Lung microvascular endothelial cell (primary cell): ENCODE data around the gene SLC25A42. TPM values are rescaled to one million over a fixed set of nuclear protein-coding genes. Genes with fewer than 3 reads are reported as not detected.
"Not testable (repeated sequence)": the region's sequence is repeated elsewhere in the genome, so short reads cannot be mapped to it uniquely, and the experiment has no call there.

ENCODE experiments used
- DNase-seq, 2 donors: peaks; one replicate each; pipeline versions ENCODE4 v3.0.0 to v3.0.0-alpha.2; 2010; ENCODE audit warnings: low read depth in 2 of 2
- total RNA-seq: library from RNA; depleted of rRNA; stranded (reverse); fragments of >200 nt; gene quantifications from 2 replicates; pipeline ENCODE4 v1.2.1, GENCODE V29; 2014

The SLC25A42 gene
- total RNA-seq, 1 donor from 2014 or later = 3.0 TPM

DNA sequence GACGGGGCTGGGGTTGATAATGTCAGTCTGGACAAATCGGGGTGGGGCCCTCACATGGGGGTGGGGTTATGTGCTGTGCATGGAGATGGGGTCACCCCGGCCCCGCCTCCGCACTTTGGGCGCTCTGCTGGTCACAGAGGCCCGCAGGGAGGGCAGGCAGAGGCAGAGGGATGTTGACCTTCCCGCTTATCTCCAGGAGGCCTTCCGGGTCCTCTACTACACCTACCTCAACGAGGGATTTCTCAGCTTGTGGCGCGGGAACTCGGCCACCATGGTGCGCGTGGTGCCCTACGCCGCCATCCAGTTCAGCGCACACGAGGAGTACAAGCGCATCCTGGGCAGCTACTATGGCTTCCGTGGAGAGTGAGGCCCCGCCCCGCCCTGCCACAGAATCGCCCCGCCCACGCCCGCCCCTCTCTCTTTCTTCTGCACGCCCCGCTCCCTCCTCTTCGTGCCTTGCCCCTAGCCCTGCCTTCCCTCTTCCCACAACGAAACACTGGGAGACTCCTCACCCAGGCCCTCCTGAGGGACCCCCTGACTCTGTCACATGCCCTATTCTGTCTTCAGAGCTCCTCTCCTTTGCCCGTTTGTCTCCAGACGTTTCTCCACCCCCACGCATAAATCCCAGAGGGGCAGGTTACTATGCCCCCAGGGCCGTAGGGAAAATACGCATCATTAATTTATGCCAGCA, 41.7 kb downstream of the SLC25A42 start:
- peak in 1 of 2 donors; percentile 48 for DNase-seq

DNA sequence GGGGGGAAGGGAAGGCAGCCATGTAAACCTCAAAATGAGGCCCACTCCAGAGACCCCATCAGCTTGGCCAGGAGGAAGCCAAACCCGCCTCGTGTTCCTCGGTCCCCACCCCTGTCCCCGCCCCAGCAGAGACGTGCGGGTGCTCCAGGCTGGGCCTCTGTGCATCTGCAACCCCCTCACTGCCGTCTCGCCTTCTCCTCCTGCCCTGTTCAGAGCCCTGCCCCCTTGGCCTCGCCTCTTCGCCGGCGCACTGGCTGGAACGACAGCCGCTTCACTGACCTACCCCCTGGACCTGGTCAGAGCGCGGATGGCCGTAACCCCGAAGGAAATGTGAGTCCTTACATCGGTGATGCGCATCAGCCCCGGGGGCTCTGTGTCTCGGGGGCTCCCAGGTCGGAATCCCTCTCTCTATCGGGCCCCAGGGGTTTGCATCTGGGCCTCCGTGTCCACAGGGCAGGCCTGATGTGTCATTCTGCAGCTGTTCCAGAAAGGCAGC, 42.3 kb downstream of the SLC25A42 start:
- DNase-seq = no peak

DNA sequence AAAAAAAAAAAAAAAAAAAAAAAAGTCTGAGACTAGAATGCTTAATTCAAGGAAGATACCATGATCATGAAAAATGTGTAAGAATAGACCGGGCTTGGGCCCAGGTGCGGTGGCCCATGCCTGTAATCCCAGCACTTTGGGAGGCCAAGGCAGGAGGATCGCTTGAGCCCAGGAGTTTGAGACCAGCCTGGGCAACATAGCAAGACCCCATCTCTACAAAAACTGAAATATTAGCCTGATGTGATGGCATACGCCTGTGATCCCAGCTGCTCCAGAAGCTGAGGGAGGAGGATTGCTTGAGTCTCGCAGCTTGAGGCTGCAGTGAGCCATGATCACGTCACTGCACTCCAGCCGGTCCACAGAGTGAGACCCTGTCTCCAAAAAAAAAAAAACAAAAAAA, 43.1 kb downstream of the SLC25A42 start:
- DNase-seq = not testable (repeated sequence)

DNA sequence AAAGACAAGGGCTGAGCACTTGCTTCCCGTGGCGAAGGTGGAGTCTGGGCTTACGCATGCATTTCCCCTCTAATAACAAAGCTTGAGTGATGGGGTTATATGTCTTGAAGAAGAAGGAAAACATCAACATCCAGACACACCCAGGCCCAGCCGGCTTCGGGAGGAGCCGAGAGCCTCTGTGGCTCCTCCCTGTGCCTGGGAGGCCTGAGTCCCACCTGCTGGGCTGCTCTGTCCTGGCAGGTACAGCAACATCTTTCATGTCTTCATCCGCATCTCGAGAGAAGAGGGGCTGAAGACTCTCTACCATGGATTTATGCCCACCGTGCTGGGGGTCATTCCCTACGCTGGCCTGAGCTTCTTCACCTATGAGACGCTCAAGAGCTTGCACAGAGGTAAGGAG, 43.9 kb downstream of the SLC25A42 start:
- no peak for DNase-seq

DNA sequence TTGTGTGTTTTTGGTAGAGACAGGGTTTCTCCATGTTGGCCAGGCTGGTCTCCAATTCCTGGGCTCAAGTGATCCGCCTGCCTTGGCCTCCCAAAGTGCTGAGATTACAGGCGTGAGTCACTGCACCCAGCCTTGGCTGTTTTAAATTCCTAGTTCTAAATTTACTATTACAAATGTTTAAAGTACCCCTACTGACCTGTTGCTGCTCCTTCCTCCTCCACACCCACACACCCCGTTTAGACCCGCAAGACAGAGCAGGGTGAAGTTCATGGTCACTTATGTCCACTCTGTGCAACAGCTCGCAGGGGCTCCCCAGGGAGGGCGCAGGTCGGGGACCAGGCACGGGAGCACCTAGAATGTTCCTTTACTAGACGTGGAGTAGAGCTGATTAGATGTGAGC, 45.8 kb downstream of the SLC25A42 start:
- DNase-seq = no peak

DNA sequence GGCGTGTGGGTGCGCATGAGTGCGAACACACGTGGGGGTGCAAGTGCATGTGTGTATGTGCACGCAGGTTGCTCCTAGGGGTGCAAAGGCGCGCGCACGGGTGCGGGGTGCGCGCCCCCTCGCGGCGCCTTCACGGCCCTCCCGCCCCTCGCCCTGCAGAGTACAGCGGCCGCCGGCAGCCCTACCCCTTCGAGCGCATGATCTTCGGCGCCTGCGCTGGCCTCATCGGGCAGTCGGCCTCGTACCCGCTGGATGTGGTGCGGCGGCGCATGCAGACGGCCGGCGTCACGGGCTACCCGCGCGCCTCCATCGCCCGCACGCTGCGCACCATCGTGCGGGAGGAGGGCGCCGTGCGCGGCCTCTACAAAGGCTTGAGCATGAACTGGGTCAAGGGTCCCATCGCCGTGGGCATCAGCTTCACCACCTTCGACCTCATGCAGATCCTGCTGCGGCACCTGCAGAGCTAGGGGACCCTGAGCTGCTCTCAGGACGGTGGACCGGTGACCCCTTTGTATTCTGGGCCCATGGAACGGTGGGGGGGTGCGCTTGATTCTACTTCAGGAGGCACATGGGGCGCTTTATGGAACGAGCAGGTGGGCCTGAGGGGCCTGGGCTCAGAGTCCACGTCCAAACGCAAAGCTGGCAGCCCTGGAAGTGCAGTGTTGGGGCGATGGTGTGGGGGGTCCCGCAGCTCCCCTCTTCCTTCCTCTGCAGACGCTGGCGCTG, 46.8 kb downstream of the SLC25A42 start:
- DNase-seq = peak; percentile 25 to 47

DNA sequence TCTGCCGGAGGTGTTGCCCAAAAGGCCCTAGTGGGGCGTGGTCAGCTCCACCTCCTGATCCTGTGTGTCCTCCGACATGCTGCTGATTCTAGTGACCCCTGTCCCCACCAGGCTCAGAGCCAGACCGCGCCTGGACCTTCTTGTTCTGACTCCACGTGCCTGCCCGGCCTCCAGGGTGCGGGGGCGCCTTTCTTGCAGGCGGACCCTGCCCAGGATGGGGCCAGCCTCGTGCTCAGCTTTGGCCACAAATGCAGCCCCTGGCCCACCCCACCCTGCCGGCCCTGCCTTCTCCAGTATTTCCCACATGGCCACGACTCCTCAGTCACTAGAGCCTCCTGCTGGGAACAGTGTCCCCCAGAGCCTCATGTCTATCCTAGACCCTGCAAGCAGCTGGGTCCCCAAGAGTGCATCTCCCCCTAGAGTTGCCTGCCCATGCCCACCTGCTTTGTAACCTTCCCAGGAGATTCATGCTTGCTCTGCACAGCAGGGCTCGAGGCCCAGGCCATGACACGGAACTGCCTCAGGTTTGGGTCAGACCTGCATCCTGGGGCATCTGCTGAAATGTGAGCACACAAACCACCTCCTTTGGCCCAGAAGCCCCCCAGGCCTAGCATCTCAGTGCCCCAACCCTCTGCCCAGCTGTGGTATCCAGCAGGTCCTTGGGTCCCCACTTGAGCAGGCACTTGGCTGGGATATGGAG, 47.5 kb downstream of the SLC25A42 start:
- DNase-seq = no peak

DNA sequence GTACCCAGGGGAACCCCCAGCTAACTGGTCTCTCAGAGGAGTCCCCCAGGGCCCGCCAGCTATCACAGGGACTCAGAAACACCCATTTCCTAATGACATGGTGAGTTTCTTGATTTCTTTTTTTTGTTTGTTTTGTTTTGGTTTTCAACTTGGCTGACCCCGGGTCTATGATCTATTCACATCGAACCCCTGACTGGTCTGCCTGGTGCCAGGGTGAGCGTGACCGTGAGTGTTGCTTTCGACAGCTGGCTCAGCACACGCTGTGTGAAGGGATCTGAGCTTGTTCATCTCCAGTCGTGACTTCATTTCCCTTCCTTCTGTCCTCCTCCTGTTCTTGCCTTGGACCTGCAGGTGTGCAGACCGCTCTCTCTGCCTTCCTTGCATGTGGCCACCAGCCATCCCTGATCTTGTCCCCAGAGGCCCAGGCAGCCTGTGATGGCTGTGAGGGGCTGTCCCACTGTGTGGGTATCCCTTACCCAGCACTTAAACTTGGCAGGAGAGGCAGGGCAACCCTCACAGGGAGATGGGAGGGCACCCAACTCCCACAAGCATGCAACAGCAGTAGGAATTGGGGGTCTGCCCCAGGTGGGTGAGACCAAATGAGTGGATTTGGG, 48.3 kb downstream of the SLC25A42 start:
- no peak for DNase-seq

DNA sequence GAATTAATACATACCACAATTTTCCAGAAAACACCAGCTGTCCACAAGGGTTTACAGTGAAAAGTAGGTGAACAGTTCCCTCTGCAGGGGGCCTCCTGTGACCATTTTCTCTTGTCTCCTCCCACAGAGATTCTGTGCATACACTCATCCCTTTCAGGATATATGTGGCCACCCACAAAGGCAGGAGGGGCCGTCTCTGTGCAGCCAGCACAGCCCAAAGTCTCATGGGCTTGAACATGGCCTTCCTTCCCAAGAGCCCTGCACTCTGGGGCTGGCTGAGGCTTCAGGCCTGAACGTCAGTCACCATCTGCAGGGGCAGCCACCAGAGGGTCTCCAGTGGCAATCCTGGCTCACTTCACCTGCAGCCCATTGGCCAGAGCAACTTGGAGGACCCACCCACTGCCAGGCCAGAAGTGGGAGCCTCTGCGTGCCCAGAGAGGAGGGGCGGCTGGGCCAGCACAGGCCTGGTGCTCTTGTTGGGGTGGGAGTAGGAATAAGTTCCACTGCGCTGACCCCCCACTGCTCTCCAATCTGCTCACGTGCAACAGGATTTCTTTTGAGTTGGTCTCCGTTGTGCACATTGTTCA, 49.3 kb downstream of the SLC25A42 start:
- DNase-seq = no peak

DNA sequence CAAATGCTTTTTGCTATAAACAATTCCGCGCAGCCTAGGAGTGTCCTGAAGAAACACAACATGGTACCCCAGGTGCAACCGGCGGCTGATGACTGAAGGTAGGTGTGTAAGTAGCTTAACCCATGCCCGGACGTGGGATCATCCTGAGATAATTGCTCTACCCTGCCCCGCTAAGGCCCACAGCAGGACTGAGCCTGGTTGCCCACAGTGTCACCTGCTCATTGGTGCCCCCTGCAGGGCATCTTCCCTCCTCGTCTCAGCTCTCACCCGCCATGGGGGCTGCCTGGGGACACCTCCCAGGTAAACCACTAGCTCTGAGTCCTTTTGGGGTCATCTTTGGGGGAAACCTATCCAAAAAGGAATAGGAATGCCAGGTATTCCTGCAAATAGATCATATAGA, 52.2 kb downstream of the SLC25A42 start:
- DNase-seq = peak; percentile 30 to 51

DNA sequence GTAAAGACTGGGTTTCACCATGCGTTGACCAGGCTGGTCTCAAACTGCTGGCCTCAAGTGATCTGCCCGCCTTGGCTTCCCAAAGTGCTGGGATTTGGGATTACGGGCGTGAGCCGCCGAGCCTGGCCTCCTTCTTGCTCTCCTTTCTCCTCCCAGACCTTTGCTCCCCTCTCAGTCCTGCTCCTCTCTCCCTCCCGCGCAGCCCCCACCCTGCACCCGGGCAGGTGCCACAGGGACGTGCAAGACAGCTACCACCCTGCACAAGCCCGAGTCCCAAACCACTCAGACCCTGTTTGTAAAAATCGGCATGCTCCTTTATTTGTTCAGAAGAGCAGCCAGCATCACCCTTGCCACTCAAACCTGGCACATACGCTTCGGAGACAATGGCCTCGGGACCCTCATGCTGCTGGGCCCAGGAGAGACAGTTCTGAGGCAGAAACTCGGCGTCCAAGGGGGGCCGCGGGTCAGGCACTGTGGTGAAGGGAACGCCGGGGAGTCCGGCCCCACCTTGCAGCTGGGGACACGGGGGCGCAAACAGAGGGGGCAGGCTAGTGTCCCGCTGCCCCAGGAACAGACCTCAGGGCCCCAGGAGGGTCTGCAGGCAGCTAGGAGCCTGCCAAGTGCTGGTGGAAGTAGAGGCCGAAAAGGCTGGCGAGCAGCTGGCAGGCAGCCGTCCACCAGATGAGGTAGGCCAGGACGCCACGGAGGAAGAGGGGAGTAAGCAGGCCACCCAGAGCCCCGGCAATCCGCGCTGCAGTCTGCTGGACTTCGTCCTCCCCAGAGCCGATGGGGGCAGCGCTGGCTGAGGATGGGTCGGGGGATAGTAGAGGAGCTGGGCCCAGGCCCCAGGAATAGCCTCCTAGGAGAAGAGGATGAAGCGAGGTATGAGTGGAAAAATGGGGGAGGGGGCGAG, 55.8 kb downstream of the SLC25A42 start:
- no peak for DNase-seq

DNA sequence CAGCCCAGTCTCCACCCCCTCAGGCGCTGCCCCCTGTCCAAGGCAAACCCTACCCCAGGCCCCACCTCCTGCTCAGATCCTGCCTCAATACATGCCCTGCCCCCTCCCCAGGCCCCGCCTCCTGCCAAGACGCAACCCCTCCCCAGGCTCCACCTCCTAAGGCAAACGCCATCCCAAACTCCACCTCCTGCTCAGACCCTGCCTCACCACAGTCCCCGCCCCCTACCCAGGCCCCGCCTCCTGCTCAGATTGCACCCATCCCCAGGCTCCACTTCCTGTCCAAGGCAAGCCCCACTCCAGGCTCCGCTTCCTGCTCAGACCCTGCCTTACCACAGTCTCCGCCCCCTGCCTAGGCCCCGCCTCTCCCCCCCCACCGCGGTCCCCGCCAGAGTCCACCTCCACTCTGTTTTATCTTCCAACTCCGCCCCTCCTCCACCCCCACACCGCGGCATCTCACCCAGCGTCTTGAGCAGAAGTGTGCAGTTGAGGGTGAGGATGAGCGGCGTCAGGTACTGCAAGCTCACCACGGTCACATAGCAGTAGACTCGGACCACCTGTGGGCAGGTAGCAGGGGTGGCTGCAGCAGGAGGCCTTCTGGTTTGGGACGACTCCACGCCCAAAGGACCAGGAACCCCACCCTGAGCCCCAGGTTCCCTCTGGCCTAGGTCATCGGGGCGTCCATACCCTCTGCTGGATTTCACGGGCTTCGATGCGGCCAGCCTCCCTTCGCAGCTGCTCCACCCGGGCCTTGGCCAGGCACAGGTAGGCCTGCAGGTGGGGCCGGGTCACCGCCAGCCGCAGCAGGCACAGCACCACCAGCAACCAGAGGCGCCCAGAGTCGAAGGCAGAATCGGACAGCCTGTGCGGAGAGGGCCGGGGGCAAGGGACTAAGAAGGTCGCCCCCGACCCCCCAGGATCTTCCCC, 56.8 kb downstream of the SLC25A42 start:
- peak; percentile 35 to 36 for DNase-seq

DNA sequence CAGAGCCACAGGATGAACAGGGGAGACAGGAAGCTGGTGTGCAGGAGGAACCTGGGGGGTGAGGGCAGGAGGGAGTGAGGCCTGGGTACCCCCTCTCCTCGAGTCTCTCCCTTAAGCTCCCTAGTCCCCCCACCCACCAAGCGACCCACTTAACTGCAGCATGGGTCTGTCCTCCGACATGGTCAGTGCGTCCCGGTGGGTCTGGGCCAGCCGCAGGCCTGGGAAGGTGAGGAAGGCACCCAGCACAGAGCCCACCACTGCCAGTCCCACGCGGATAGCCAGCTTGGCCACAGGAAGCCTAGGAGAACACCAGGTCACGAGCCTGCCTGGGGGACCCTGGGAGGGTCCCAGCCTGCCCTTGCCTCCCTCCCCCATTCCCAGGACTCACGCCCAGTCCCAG, 57.6 kb downstream of the SLC25A42 start:
- no peak for DNase-seq

DNA sequence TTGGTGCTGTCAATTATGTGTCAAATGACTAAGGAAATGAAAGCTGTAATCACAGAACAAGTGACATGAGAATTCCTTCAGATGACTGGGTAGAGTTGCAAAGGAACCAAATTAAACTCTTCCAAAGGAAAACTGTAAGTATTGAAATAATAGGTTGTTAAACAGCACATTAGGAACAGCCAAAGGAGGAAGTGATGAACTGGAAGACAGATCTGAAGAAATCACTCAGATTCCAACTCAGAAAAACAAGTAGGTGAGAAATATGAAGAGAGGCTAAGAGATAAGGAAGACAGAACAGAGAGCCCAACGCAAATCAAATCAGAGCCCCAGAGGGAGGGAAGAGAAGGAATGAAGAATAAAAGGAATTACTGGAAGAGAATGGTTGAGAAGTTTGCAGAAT, 59.1 kb downstream of the SLC25A42 start:
- no peak for DNase-seq

DNA sequence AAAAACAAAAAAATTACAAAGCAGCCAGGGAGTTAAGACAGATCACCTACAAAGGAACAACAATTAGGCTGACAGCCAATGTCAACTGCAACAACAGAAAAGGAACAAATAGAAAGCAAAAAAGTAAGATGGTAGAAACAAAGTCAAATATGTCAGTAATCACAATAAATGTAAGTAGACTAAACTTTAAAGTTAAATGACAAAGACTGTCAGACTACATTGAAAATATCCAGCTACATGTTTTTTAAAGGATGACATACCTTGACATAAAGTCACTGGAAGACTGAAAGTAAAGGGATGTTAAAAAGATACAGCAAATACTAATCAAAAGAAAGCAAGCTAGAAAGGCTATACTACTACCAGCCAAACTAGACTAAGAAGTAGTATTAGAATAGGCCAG, 59.6 kb downstream of the SLC25A42 start:
- DNase-seq = no peak

DNA sequence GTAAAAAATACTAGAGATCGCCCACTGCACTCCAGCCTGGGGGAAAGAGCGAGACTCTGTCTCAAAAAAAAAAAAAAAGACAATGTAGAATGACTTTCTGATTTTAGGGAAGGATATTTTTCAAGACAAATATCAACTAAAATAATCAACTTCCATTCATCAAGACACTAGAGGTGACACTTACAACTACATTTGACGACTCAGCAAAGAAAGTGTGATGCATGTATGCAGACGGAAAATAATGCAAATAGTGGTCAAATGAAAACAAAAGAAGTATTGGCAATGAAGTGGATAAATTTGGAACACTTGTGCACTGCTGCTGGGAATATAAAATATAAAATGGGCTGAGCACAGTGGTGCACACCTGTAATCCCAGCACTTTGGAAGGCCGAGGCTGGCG, 62.3 kb downstream of the SLC25A42 start:
- no peak for DNase-seq

DNA sequence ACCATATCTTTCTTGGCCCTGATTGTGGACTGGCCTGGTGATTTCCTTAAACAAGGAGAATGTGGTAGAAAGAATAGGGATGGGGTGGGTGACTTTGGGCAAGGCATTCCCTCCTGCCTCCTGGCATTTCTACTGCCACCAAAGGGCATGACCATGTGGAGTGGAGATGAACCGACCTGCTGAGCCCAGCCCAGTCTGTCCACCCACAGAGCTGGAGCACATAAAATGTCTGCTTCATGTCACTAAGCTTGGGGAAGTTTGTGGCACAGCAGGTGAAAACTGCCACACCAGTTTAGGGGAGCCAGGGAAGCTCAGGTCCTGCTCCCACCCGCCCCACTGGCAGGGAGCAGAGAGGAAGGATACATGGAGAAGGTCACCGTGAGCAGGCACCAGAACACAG, 68.2 kb downstream of the SLC25A42 start:
- no peak for DNase-seq

DNA sequence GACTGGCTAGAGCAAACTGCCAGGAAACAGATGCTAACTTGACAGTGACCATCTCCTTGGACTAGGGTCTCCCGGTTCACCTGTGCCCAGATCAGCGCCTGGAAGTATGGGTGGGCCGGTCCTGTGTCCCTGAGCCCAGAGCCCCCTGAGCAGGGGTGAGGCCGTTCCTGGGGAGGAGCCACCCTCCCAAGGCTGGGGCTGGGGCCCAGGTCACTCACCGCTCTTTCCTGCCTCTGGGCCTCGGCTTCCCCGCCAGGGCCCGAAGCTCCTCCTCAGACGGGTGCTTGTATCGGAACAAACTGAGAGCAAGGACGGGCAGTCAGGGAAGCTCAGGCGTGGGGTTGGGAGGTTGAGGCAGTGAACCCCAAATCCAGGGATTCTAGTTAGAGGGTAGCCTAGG, 69.1 kb downstream of the SLC25A42 start:
- no peak for DNase-seq

DNA sequence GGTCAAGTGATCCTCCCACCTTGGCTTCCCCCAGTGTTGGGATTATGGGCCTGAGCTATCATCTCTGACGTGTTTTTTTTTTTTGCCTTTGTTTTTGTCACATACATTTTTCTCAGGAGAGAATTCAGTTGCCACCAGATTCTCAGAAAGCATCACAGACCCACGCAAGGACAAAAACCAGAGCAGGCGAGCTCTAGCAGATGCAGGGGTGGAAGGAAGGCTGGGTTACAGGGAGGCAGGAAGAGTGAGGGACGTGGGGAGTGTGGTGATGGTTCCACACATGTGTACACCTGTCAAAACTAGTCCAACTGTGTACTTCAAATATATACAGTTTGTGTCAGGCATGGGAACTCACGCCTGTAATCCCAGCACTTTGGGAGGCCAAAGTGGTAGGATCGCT, 70.2 kb downstream of the SLC25A42 start:
- no peak for DNase-seq
